K562 (cell line): ENCODE data around the gene ZNF646. TPM values are rescaled to one million over a fixed set of nuclear protein-coding genes. Genes with fewer than 3 reads are reported as not detected.

Experiments used
- CBX8 ChIP-seq: fragments of 200-600 bp; sonication (generic); IDR thresholded peaks from 2 replicates; pipeline ENCODE4 v1.6.1; 2012; ENCODE audit warnings: borderline replicate concordance, mixed run types, low read depth, mild to moderate bottlenecking, moderate library complexity, mixed read lengths, low read length, control low read depth, inconsistent platforms; ENCODE audit not compliant: poor library complexity, severe bottlenecking; ENCODE audit errors: extremely low read depth
- CCNT2 ChIP-seq: IDR thresholded peaks from 2 replicates; pipeline ENCODE4 v1.6.1; 2011; ENCODE audit warnings: borderline replicate concordance, low read depth, mild to moderate bottlenecking, moderate library complexity, mixed read lengths, low read length; ENCODE audit not compliant: insufficient read length; ENCODE audit errors: extremely low read depth
- CHCHD3 ChIP-seq: fragments of 250-450 bp; sonication (Bioruptor Pico); IDR thresholded peaks from 2 replicates; pipeline ENCODE4 v2.1.2; 2022; ENCODE audit warnings: mild to moderate bottlenecking
- COPS2 ChIP-seq: fragments of 450-650 bp; conservative IDR thresholded peaks from 2 replicates; pipeline ENCODE4 v1.6.1; 2016; ENCODE audit warnings: mild to moderate bottlenecking, moderate library complexity
- E2F6 ChIP-seq, 2 experiments: IDR thresholded peaks; 2 replicates each; pipeline ENCODE4 v1.6.1; 2011; ENCODE audit warnings: borderline replicate concordance in 1 of 2, control low read depth in 1 of 2, low read depth in 1 of 2, low read length in 1 of 2, mild to moderate bottlenecking in 1 of 2, mixed read lengths in 1 of 2, moderate library complexity in 1 of 2; ENCODE audit not compliant: insufficient read depth in 1 of 2, insufficient read length in 1 of 2, poor library complexity in 1 of 2, severe bottlenecking in 1 of 2; ENCODE audit errors: extremely low read depth in 1 of 2
- GTF2B ChIP-seq: IDR thresholded peaks from 2 replicates; pipeline ENCODE4 v1.6.1; 2011; ENCODE audit not compliant: insufficient read length; ENCODE audit errors: extremely low read depth
- HDAC8 ChIP-seq: fragments of 450-650 bp; IDR thresholded peaks from 2 replicates; pipeline ENCODE4 v1.6.1; 2016; ENCODE audit warnings: mild to moderate bottlenecking, missing genetic modification characterization, moderate library complexity, missing compliant biosample characterization
- HIVEP1 ChIP-seq: fragments of 250-450 bp; sonication (Bioruptor Pico); IDR thresholded peaks from 2 replicates; pipeline ENCODE4 v1.4.0; 2020; ENCODE audit warnings: mild to moderate bottlenecking
- HMG20A ChIP-seq: fragments of 450-650 bp; formaldehyde crosslinking; conservative IDR thresholded peaks from 2 replicates; pipeline ENCODE4 v1.4.0; 2020; ENCODE audit warnings: mild to moderate bottlenecking, mixed read lengths
- MAZ ChIP-seq, 2 experiments: fragments of 450-650 bp in 1 of 2; sonication (generic) in 1 of 2; formaldehyde crosslinking; IDR thresholded peaks in 1 of 2; conservative IDR thresholded peaks in 1 of 2; 2 replicates each; pipeline versions ENCODE4 v1.4.0 to v1.5.0; 2020; ENCODE audit warnings: mild to moderate bottlenecking in 1 of 2, missing genetic modification reagents in 1 of 2
- MEF2A ChIP-seq: IDR thresholded peaks from 2 replicates; pipeline ENCODE4 v1.6.1; 2011; ENCODE audit warnings: low read depth, mild to moderate bottlenecking, low read length, moderate library complexity; ENCODE audit not compliant: control insufficient read depth
- NFIX ChIP-seq: fragments of 250-450 bp; sonication (Bioruptor Pico); IDR thresholded peaks from 2 replicates; pipeline ENCODE4 v1.4.0; 2020; ENCODE audit warnings: low read depth, mild to moderate bottlenecking, moderate library complexity
- OTX1 ChIP-seq: fragments of 450-650 bp; formaldehyde crosslinking; IDR thresholded peaks from 2 replicates; pipeline ENCODE4 v1.4.0; 2022; ENCODE audit warnings: mild to moderate bottlenecking
- POLR3G ChIP-seq: IDR thresholded peaks from 2 replicates; pipeline ENCODE4 v1.6.1; 2011; ENCODE audit not compliant: insufficient read length, insufficient replicate concordance; ENCODE audit errors: extremely low read depth
- PPARD ChIP-seq: fragments of 250-450 bp; sonication (Bioruptor Pico); IDR thresholded peaks from 2 replicates; pipeline ENCODE4 v1.8.0; 2022; ENCODE audit warnings: inconsistent platforms, mild to moderate bottlenecking, moderate library complexity
- SETDB1 ChIP-seq: IDR thresholded peaks from one replicate; pipeline ENCODE4 v1.6.1; 2012; ENCODE audit warnings: low read length, control low read depth, inconsistent platforms
- TBL1XR1 ChIP-seq, 2 experiments: IDR thresholded peaks; 2 replicates each; pipeline ENCODE4 v1.6.1; 2012; ENCODE audit warnings: improper control_type of control experiment in 2 of 2, low read length in 2 of 2, mild to moderate bottlenecking in 1 of 2
- ZBTB17 ChIP-seq: fragments of 450-650 bp; formaldehyde crosslinking; IDR thresholded peaks from 2 replicates; pipeline ENCODE4 v1.4.0; 2020; ENCODE audit warnings: mild to moderate bottlenecking
- ZBTB2 ChIP-seq: fragments of 450-650 bp; IDR thresholded peaks from 2 replicates; pipeline ENCODE4 v1.6.1; 2016; ENCODE audit warnings: antibody characterized with exemption
- ZFX ChIP-seq: sonication (generic); formaldehyde crosslinking; IDR thresholded peaks from 2 replicates; pipeline ENCODE4 v1.8.0; 2022; ENCODE audit warnings: mild to moderate bottlenecking, missing genetic modification reagents, moderate library complexity
- ZNF143 ChIP-seq: sonication (generic); formaldehyde crosslinking; IDR thresholded peaks from 2 replicates; pipeline ENCODE4 v1.9.0; 2022; ENCODE audit warnings: mild to moderate bottlenecking, missing genetic modification reagents
- ZNF224 ChIP-seq: sonication (generic); formaldehyde crosslinking; IDR thresholded peaks from 2 replicates; pipeline ENCODE4 v1.8.0; 2022; ENCODE audit warnings: mild to moderate bottlenecking, missing genetic modification reagents
- ZNF699 ChIP-seq: fragments of 250-450 bp; sonication (Bioruptor Pico); IDR thresholded peaks from 2 replicates; pipeline ENCODE4 v1.8.0; 2021; ENCODE audit warnings: mild to moderate bottlenecking, moderate library complexity; ENCODE audit not compliant: insufficient replicate concordance
- ZNF75A ChIP-seq: fragments of 450-650 bp; formaldehyde crosslinking; IDR thresholded peaks from 2 replicates; pipeline ENCODE4 v1.4.0; 2020; ENCODE audit warnings: mild to moderate bottlenecking
- ZNF778 ChIP-seq: fragments of 450-650 bp; formaldehyde crosslinking; IDR thresholded peaks from 2 replicates; pipeline ENCODE4 v1.4.0; 2020; ENCODE audit warnings: mild to moderate bottlenecking, moderate library complexity
- polyA plus RNA-seq, 8 experiments: library from polyadenylated mRNA; depleted of rRNA in 4 of 8; stranded (reverse) in 5 of 8; unstranded in 3 of 8; fragments of >200 nt; fragmentation: Nextera tagmentation in 2 of 8; fragmentation: Illumina TruSeq in 1 of 8; extraction: Ambion mirVana in 2 of 8; extraction: Trizol in 1 of 8; gene quantifications; 2 replicates each; pipeline versions ENCODE4 v1.2.1 to v1.2.3, GENCODE V29; 2011 to 2014; ENCODE audit warnings: inconsistent platforms in 1 of 8, missing spikeins in 1 of 8
- total RNA-seq, 7 experiments: library from RNA; depleted of rRNA in 6 of 7; stranded (reverse); fragments of >200 nt in 6 of 7; fragmentation: Illumina TruSeq in 2 of 7; extraction: Trizol in 2 of 7; gene quantifications; 2 replicates each; pipeline versions ENCODE4 v1.2.1 to v1.2.3, GENCODE V29; 2011 to 2021; ENCODE audit warnings: low replicate concordance in 1 of 7

The ZNF646 gene
- total and polyA plus RNA-seq, 9 of the 15 experiments (the other 6 are each of a cell fraction or from before 2014, with no cell fraction given): 0.08 to 20.6 (median 8.0) TPM

DNA sequence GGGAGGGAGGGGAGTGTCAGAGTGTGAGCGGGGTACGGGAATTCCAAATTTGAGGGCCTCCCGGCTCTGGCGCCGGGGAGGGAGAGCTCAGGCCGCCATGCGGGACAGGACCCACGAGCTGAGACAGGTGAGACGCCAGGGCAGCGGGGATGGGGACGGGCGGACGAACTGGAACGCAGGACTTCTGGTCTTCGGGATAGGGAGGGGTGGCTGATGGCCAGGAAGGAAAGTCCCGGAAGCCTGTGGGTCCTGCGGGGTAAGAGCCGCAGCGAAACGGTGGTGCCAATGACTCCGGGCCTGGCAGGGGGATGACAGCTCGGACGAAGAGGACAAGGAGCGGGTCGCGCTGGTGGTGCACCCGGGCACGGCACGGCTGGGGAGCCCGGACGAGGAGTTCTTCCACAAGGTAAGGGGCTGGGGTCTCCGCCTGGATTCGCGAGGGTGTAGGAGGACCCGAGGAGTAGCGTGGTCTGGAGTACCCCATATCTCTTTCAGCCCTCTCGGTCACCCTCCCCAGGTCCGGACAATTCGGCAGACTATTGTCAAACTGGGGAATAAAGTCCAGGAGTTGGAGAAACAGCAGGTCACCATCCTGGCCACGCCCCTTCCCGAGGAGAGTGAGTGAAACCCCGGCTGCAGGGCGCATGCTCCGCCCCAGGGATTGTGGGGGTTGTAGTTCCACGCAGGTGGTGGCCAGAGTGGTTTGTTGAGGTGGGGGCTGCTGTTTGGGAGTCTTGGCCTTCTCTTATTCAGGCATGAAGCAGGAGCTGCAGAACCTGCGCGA is 40.3 kb upstream of the ZNF646 start (continued):
- TF ChIP-seq HDAC8 (tag) (no peak), ZNF224 (CRISPR knock-in tag) (no peak), PPARD (CRISPR knock-in tag) (no peak), SETDB1 (no peak), COPS2 (no peak), ZBTB2 (peak; percentile 87), HMG20A (CRISPR knock-in tag) (no peak), ZNF778 (CRISPR knock-in tag) (no peak), CCNT2 (peak; percentile 16), GTF2B (no peak), HIVEP1 (CRISPR knock-in tag) (no peak), MAZ (CRISPR knock-in tag; conservative IDR thresholded peaks at IDR 0.05 in 1 of 2, IDR thresholded peaks at IDR 0.05 in 1 of 2) (peak in 1 of 2 experiments; percentile 31; a peak in 1 of 4 replicates), ZNF699 (CRISPR knock-in tag) (no peak), ZNF75A (no peak), E2F6 (IDR thresholded peaks at IDR 0.05; ENCODE audit: borderline replicate concordance in 1 of 2, extremely low read depth in 1 of 2, insufficient read depth in 1 of 2, insufficient read length in 1 of 2, low read depth in 1 of 2, low read length in 1 of 2, poor library complexity in 1 of 2, severe bottlenecking in 1 of 2) (no peak), OTX1 (no peak), POLR3G (no peak), NFIX (no peak), ZBTB17 (0 out of 2 replicates have a peak, but pooled peaks have one; percentile 48), TBL1XR1 (IDR thresholded peaks at IDR 0.05; ENCODE audit: low read length in 2 of 2) (0 out of 4 replicates have a peak, but pooled peaks of 1 of the 2 experiments have one; percentile 29), CBX8 (no peak), MEF2A (no peak), CHCHD3 (no peak), ZFX (CRISPR knock-in tag) (no peak), ZNF143 (CRISPR knock-in tag) (peak; percentile 95)
